GM19238 (cell line): Measurements from ENCODE around the gene USP13.
"Not testable (repeated sequence)": the region's sequence is repeated elsewhere in the genome, so short reads cannot be mapped to it uniquely, and the experiment has no call there.

Experiments used
- DNase-seq: peaks from one replicate; pipeline ENCODE4 v3.0.0; 2011; ENCODE audit warnings: low spot score; ENCODE audit not compliant: insufficient read length

Gene USP13

GRCh38 chr3:179733797-179734196, 81.0 kb downstream of the USP13 start:
- DNase-seq: no peak

- DNase-seq: no peak
Measured at GRCh38 chr3:179734497-179735281, 81.8 kb downstream of the USP13 start.

GRCh38 chr3:179735321-179735720, 82.5 kb downstream of the USP13 start:
- DNase-seq: no peak

GRCh38 chr3:179738998-179739397, 86.2 kb downstream of the USP13 start:
- no peak for DNase-seq

GRCh38 chr3:179739816-179740594, 87.2 kb downstream of the USP13 start:
- DNase-seq: no peak

- DNase-seq: no peak
Measured at GRCh38 chr3:179743913-179744312, 91.1 kb downstream of the USP13 start.

- DNase-seq: no peak
Measured at GRCh38 chr3:179744667-179745066, 91.8 kb downstream of the USP13 start.

- DNase-seq: no peak
Measured at GRCh38 chr3:179745079-179745478, 92.2 kb downstream of the USP13 start.

- DNase-seq: no peak
Measured at GRCh38 chr3:179745716-179746115, 92.9 kb downstream of the USP13 start.

GRCh38 chr3:179750720-179751328, 98.0 kb downstream of the USP13 start:
- no peak for DNase-seq

- DNase-seq: no peak
Measured at GRCh38 chr3:179760944-179761343, 108.1 kb downstream of the USP13 start.

GRCh38 chr3:179765396-179765795, 112.6 kb downstream of the USP13 start:
- DNase-seq: no peak

GRCh38 chr3:179766416-179767133, 113.7 kb downstream of the USP13 start:
- no peak for DNase-seq

GRCh38 chr3:179768080-179768479, 115.2 kb downstream of the USP13 start:
- no peak for DNase-seq

- no peak for DNase-seq
Measured at GRCh38 chr3:179769411-179770247, 116.8 kb downstream of the USP13 start.

GRCh38 chr3:179771797-179772196, 119.0 kb downstream of the USP13 start:
- no peak for DNase-seq

GRCh38 chr3:179772297-179772696, 119.5 kb downstream of the USP13 start:
- no peak for DNase-seq

- no peak for DNase-seq
Measured at GRCh38 chr3:179775416-179776122, 122.7 kb downstream of the USP13 start.

- not testable (repeated sequence) for DNase-seq
Measured at GRCh38 chr3:179782841-179783240, 130.0 kb downstream of the USP13 start.

GRCh38 chr3:179788996-179789395, 136.2 kb downstream of the USP13 start:
- DNase-seq: no peak
